ENCODE measurements around the gene ICAM1.

Gene ICAM1

GRCh38 chr19:10245189-10245939 is 25.6 kb upstream of the ICAM1 start:
- TF ChIP-seq, protein P1, sequence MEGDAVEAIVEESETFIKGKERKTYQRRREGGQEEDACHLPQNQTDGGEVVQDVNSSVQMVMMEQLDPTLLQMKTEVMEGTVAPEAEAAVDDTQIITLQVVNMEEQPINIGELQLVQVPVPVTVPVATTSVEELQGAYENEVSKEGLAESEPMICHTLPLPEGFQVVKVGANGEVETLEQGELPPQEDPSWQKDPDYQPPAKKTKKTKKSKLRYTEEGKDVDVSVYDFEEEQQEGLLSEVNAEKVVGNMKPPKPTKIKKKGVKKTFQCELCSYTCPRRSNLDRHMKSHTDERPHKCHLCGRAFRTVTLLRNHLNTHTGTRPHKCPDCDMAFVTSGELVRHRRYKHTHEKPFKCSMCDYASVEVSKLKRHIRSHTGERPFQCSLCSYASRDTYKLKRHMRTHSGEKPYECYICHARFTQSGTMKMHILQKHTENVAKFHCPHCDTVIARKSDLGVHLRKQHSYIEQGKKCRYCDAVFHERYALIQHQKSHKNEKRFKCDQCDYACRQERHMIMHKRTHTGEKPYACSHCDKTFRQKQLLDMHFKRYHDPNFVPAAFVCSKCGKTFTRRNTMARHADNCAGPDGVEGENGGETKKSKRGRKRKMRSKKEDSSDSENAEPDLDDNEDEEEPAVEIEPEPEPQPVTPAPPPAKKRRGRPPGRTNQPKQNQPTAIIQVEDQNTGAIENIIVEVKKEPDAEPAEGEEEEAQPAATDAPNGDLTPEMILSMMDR (IDR thresholded peaks at IDR 0.05; ENCODE audit: extremely low read depth, insufficient read depth, missing control alignments) = no peak
- in situ Hi-C loops (cut with MboI; ENCODE audit: low pct_unique_long_range_greater_than_20kb, low sequenced_read_pairs, unreplicated experiment) = no loop called here
- no peak for DNase-seq (ENCODE audit: low spot score)

DNA sequence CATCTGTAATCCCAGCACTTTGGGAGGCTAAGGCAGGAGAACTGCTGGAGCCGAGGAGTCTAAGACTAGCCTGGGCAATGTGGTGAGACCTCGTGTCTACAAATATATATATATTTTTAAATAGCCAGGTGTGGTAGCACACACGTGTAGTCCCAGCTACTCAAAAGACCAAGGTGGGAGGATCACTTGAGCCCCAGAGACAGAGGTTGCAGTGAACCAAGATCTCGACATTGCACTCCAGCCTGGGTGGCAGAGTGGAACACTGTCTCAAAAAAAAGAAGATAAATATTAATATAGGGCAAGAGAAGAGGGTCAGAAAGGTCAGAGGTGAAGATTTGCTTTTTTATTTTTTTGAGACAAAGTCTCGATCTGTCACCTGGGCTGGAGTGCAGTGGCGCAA is 24.4 kb upstream of the ICAM1 start:
- TF ChIP-seq, protein P1 (IDR thresholded peaks at IDR 0.05; ENCODE audit: extremely low read depth, insufficient read depth, missing control alignments) = no peak
- DNase-seq (ENCODE audit: low spot score) = no peak
- in situ Hi-C loops (cut with MboI; ENCODE audit: low pct_unique_long_range_greater_than_20kb, low sequenced_read_pairs, unreplicated experiment) = no loop called here

- TF ChIP-seq, protein P1 (IDR thresholded peaks at IDR 0.05; ENCODE audit: extremely low read depth, insufficient read depth, missing control alignments) = no peak
- in situ Hi-C loops (cut with MboI; ENCODE audit: low pct_unique_long_range_greater_than_20kb, low sequenced_read_pairs, unreplicated experiment) = loop anchor here (25.0 kb wide), 1 partner anchor 315 kb away; the partner anchor contains the start of gene OLFM2
- DNase-seq (ENCODE audit: low spot score) = peak; percentile 95
Measured at GRCh38 chr19:10251792-10252694, 18.9 kb upstream of the ICAM1 start, which contains the start of gene MRPL4. Gene MRPL4, plus strand, starts transcription at chr19:10252214. Its CDS starts 40 bp downstream, at chr19:10252254.

- no peak for DNase-seq (ENCODE audit: low spot score)
- TF ChIP-seq, protein P1 (IDR thresholded peaks at IDR 0.05; ENCODE audit: extremely low read depth, insufficient read depth, missing control alignments) = no peak
- in situ Hi-C loops (cut with MboI; ENCODE audit: low pct_unique_long_range_greater_than_20kb, low sequenced_read_pairs, unreplicated experiment) = loop anchor here (25.0 kb wide), 1 partner anchor 315 kb away; the partner anchor contains the start of gene OLFM2
Measured at GRCh38 chr19:10252707-10253106, 18.2 kb upstream of the ICAM1 start.

GRCh38 chr19:10254244-10254643 is 16.7 kb upstream of the ICAM1 start:
- TF ChIP-seq, protein P1 (IDR thresholded peaks at IDR 0.05; ENCODE audit: extremely low read depth, insufficient read depth, missing control alignments) = no peak
- in situ Hi-C loops (cut with MboI; ENCODE audit: low pct_unique_long_range_greater_than_20kb, low sequenced_read_pairs, unreplicated experiment) = loop anchor here (25.0 kb wide), 1 partner anchor 317 kb away; the partner anchor contains the start of gene OLFM2
- DNase-seq (ENCODE audit: low spot score) = no peak

GRCh38 chr19:10255358-10255757 is 15.6 kb upstream of the ICAM1 start:
- in situ Hi-C loops (cut with MboI; ENCODE audit: low pct_unique_long_range_greater_than_20kb, low sequenced_read_pairs, unreplicated experiment) = loop anchor here (25.0 kb wide), 1 partner anchor 318 kb away; the partner anchor contains the start of gene OLFM2
- no peak for DNase-seq (ENCODE audit: low spot score)
- TF ChIP-seq, protein P1 (IDR thresholded peaks at IDR 0.05; ENCODE audit: extremely low read depth, insufficient read depth, missing control alignments) = no peak

All from GM13977 (cell line).